HL-60/S4 treated with retinoic acid at 250 ng/mL for 4 days and 3 days (cell line): ENCODE results near the gene MRPS7.

Experiments used
- in situ Hi-C: fragments of 300-500 bp; cut with MboI; formaldehyde crosslinking; loops from 2 replicates; pipeline ENCODE4 v1.7.0; 2022; ENCODE audit warnings: low sequenced_read_pairs

The MRPS7 gene

GRCh38 chr17:75261336-75262111 lies at the start of gene MRPS7, which contains the start of gene GGA3:
TSS of gene MRPS7 (plus strand) at chr17:75261879. CDS start at chr17:75261901, 22 bp downstream.
TSS of gene GGA3 (minus strand) at chr17:75261606. CDS start at chr17:75261587, 19 bp downstream.
- in situ Hi-C loops: no loop called here

DNA sequence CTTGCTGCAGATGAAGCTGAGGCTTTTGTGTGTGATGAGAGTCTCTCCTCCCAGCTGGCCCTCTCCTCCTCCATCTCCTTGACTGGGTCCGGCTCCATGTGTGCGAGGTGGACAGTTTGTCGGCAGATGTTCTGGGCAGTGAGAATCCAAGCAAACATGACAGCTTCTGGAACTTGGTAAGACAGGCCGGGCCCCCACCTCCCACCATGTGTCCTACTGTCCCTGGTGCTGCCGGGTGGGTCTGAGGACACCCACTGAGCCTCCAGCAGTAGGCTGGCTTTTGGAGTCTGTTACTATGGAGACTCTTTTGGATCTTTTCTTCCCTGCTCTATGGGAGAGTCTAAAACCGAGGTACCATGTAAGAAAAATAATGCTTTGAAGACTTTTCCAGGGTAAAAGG lies 43.5 kb upstream of the MRPS7 start:
- in situ Hi-C loops: no loop called here

GRCh38 chr17:75219815-75220214 lies 41.9 kb upstream of the MRPS7 start:
- in situ Hi-C loops: no loop called here

DNA sequence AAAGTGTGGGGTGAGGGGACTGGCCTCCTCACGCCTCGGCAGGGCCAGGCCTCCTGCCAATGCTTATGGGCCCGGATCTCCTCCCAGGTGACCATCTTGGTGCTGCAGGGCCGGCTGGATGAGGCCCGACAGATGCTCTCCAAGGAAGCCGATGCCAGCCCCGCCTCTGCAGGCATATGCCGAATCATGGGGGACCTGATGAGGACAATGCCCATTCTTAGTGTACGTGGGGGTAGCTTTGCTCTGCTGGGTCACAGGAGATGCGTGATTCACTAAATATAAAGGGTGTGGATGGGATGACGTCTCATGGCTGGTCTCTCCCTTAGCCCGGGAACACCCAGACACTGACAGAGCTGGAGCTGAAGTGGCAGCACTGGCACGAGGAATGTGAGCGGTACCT lies 36.7 kb upstream of the MRPS7 start:
- in situ Hi-C loops: no loop called here

GRCh38 chr17:75227729-75228128 lies 34.0 kb upstream of the MRPS7 start:
- in situ Hi-C loops: no loop called here

DNA sequence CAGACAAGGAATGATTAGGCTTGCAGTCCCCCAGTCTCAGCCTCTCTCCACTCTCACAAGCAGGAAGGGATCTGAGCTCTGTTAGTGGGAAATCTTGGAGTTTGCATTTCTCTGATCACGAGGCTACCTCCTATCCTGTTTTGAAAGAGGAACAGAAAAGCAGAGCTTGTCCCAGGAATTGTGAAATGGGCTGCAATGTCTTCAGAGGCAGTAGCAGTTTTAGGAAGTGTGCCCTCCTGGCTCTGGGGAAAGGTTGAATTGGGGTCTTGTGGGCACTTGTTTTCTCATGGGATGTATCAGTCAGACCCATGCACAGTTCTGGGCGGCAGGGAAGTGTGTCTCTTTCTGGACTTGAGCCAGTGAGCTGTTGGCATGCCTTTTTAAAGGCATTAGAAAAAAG lies 33.4 kb upstream of the MRPS7 start:
- in situ Hi-C loops: no loop called here

DNA sequence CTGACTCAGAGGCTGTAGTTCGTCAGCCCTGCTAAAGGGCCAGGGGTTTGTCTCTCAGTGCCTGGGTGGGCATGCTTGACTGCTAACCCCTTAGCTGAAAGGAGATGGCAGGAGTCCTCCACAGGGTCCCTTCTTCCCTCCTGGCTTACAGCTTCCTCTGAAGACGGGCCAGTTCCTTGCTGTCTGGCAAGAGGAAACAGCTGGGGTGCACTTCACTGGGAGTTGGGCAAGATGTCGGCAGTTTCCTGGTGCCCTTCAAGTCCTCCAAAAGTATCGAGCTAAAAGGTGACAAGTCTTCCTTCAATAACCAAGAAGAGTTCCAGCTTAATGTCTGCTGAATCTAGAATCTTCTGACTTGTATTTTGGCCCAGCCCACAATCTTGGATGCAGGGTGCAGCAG lies 32.8 kb upstream of the MRPS7 start:
- in situ Hi-C loops: no loop called here

DNA sequence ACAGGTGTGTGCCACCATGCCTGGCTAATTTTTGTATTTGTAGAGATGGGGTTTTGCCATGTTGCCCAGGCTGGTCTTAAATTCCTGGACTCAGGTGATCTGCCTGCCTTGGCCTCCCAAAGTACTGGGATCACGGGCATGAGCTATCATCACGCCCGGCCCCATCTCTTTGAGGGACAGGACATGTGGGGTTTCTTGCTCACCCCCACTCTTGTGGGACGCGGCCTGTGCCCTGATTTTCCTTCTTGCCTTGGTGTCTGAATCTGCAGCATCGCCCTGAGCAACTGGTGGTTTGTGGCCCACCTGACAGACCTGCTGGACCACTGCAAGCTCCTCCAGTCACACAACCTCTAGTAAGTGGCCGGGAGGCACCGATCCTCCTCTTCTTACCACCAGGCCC lies 30.6 kb upstream of the MRPS7 start:
- in situ Hi-C loops: no loop called here

DNA sequence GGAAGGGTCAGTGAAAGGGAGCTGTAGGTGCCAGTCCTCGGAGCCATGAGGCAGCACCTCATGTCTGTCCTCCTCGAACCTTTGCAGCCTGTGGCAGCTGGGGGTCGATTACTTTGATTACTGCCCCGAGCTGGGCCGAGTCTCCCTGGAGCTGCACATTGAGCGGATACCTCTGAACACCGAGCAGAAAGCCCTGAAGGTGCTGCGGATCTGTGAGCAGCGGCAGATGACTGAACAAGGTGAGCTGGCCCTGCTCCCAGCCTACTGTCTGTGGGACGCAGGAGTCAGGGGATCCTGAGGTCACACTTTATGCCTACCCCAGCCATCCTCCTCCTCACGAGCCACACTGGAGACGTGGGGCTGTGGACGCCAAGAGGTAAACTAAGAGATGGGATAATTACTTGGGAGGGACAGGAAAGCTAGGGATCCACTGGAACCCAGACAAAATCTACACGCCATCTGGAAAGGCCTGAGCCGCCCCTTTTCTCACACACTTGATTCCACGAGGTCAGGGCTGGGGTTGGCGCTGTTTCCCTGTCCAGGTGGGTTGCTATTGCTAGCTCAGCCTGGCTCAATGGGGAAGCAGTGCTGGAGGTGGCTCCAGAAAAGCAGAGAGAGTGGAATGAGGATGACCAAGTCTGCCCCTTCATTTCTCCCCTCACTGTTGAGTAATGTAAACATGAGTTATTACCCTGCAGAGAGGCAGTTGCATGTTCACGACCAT lies 29.8 kb upstream of the MRPS7 start:
- in situ Hi-C loops: no loop called here

DNA sequence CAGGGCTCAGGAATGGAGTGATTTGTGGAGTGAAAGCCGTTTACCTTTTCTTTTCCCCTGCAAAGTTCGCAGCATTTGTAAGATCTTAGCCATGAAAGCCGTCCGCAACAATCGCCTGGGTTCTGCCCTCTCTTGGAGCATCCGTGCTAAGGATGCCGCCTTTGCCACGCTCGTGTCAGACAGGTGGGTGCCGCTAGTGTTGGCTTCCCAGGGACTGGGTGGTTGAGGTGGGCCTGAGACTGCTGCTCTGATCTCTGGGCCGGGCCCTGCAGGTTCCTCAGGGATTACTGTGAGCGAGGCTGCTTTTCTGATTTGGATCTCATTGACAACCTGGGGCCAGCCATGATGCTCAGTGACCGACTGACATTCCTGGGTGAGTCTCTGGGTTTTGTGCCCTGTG lies 28.9 kb upstream of the MRPS7 start:
- in situ Hi-C loops: no loop called here

GRCh38 chr17:75237100-75238014 lies 24.3 kb upstream of the MRPS7 start:
- in situ Hi-C loops: no loop called here

DNA sequence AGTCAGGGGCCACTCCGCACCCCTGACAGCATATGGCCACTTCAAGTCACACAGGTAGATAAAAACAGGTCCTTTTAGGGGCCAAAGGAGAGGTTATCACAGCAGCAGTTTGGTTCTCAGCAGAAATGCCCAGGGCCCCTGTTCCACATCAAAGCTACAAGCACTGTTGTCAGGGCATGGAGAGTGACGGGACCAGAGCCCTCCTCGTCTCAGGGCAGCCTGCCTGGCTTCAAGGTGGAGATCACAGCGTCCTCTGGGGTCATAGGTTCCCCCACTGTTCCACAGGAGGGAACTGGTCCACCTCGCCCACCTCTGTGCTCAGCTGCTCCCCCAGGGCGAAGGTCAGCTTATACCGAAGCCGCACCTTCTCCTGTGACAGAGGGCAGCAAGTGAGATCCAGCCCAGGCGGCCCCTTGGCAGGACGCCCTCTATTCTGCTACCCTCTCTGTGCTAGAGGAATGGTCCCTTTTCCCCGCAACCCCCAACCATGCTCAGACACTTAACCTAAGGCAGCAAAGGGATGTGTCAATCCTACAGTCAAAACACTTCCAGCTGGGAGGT lies 23.6 kb upstream of the MRPS7 start:
- in situ Hi-C loops: no loop called here

DNA sequence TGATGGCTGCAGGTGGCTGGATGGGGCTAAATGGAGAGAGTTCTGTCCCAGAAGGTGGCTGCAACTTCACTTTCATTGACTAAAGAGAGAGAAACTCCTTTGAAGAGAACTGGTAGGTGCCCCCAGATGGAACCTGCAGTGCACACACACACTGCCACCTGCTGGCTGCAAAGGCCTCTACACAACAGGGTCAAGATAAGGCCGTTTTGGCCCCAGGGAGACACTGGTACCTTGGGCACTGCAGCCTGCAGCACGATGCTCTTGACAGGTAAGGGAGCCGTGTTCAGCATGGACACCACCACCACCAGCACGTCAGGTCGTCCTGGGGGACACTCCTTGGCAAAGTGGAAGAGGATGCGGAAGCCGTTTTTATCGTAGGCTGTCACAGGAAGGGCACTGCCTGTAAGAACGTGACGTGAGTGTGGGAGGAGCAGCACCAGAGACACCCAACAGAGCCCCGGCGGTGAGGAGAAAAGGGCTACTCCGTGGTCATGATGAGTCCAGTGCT lies 22.9 kb upstream of the MRPS7 start:
- in situ Hi-C loops: no loop called here

GRCh38 chr17:75239214-75239613 lies 22.5 kb upstream of the MRPS7 start:
- in situ Hi-C loops: no loop called here

DNA sequence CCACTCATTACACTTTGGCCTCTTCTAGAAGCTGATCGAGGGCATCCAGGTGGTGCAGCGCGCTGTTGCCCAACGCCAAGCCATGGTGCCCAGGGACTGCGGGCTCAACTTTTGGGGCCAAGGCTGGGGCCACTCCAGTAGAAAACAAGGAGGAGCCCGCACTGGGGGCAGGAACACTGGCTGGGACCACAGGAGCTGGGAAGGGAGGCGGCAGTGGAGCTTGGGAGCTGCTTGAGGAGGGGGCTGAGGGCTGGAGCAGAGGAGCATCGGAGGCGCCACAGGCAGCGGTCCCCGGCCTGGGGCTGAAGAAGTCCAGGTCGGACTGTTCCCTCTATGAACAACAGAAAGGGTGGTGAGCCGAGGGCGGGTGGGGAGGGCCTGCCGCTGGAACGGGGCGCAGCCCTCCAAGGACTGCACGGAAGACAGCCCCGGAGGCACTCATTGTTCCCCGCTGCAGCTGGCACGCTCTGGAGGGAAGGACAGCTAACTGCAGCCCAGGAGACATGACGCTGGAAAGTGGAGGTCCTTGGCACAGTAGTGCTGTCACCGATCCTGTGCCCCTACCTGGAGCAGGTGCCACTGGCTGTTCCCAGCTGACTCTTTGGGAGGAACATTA lies 21.8 kb upstream of the MRPS7 start:
- in situ Hi-C loops: no loop called here

- in situ Hi-C loops: no loop called here
Observed at GRCh38 chr17:75240394-75241142, 21.1 kb upstream of the MRPS7 start.

- in situ Hi-C loops: no loop called here
Observed at GRCh38 chr17:75241143-75241430, 20.6 kb upstream of the MRPS7 start.

GRCh38 chr17:75241502-75241901 lies 20.2 kb upstream of the MRPS7 start:
- in situ Hi-C loops: no loop called here

DNA sequence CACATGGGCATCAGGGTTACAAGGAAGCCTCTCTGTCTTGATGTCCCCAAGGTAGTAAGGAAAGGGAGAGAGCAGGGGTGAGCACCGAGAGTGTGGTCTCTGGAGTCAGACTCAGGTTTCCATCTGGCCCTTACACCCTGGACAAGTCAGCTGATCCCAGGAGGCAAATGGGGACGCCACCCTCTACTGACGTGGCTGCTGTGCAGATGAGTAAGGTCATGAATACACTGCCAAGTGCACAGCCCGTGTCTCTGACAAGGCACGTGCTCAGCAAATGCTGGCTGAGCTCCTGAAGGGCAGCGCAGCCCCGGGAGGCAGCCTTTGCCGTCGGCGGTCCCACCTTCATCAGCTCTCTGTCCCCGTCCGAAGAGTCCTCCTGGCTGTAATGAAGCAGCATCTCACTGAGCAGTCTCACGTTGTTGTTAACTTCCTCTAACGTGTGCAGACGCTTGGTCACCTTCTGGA lies 19.7 kb upstream of the MRPS7 start:
- in situ Hi-C loops: no loop called here
